Testis (tissue), 3 donors: ENCODE results near the gene THAP4. TPM values are rescaled to one million over a fixed set of nuclear protein-coding genes. Genes with fewer than 3 reads are reported as not detected.

Source experiments
- DNase-seq: peaks from one replicate; pipeline ENCODE4 v3.0.0-alpha.2; 2019
- H3K27ac ChIP-seq, 2 donors: fragments of 200-600 bp; sonication (generic); one replicate each; pipeline ENCODE4 v1.5.1; 2019
- H3K27me3 ChIP-seq: fragments of 200-600 bp; sonication (generic); one replicate; pipeline ENCODE4 v1.5.1; 2019
- H3K36me3 ChIP-seq: fragments of 200-600 bp; sonication (generic); one replicate; pipeline ENCODE4 v1.5.1; 2017; ENCODE audit warnings: low read depth; ENCODE audit errors: missing control alignments
- H3K4me1 ChIP-seq: fragments of 200-600 bp; sonication (generic); one replicate; pipeline ENCODE4 v1.5.1; 2019
- H3K4me3 ChIP-seq, 2 donors: fragments of 200-600 bp; sonication (generic); one replicate each; pipeline ENCODE4 v1.5.1; 2017 to 2019
- H3K9me3 ChIP-seq: fragments of 200-600 bp; sonication (generic); one replicate; pipeline ENCODE4 v1.5.1; 2017
- CTCF ChIP-seq, 3 experiments: fragments of 450-650 bp in 2 of 3; fragments of 200-600 bp in 1 of 3; sonication (generic) in 1 of 3; IDR thresholded peaks; one replicate each; pipeline ENCODE4 v1.5.1; 2016 to 2019; ENCODE audit warnings: antibody characterized with exemption in 3 of 3, mild to moderate bottlenecking in 2 of 3, moderate library complexity in 1 of 3
- POLR2A ChIP-seq: fragments of 450-650 bp; IDR thresholded peaks from one replicate; pipeline ENCODE4 v1.6.1; 2017; ENCODE audit warnings: antibody characterized with exemption, mild to moderate bottlenecking, moderate library complexity
- WGBS, 2 donors: methylation state at CpG; one replicate each; pipeline ENCODE4 v1.1.5; 2018; 5-methylcytosine and 5-hydroxymethylcytosine counted together
- intact Hi-C: fragments of 100-400 bp; cut with DNase I; formaldehyde crosslinking; loops from one replicate; pipeline ENCODE4 v1.15.1; 2023; ENCODE audit warnings: low total_unique reads
- polyA plus RNA-seq: library from polyadenylated mRNA; stranded (reverse); fragments of 350-450 nt; fragmentation: Illumina TruSeq; extraction: RNeasy Lipid Tissue Mini Kit (QIAGEN cat#74804); gene quantifications from one replicate; pipeline ENCODE4 v1.2.3, GENCODE V29; 2014; ENCODE audit warnings: low read depth, low replicate concordance; ENCODE audit not compliant: insufficient read depth
- total RNA-seq, 2 donors: library from RNA; depleted of rRNA; stranded (reverse); fragments of >200 nt; gene quantifications; one replicate each; pipeline ENCODE4 v1.2.3, GENCODE V29; 2016

THAP4 gene
- total and polyA plus RNA-seq, 3 donors from 2014 or later = 61.3 to 73.5 (median 73.5) TPM

DNA sequence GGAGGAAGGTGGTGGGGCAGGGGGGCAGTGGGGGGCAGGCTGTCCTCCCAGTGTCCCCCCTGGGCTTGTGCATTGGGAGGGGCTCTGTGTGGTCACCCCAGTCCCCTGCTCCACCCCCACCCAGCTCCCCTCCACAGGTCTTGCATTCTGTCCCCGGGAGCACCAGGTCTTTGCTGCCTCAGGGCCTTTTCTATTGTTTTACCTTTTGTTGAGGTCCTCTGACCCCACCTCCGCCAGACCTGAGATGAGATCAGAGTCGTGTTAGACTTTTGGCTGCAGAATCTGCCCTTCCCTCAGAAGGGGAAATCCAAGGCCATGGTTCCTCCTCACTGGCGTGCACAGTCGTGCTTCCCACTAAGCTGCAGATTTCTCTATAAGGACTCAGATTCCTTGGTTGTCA is 21.3 kb upstream of the THAP4 start:
- Histone ChIP-seq H3K9me3 (no peaks in the 10 kb centered on the region), H3K4me3 (no peak overlapping the region), H3K27me3 (no peaks in the 10 kb centered on the region), H3K4me1 (no peaks in the 10 kb centered on the region), H3K36me3 (no peaks in the 10 kb centered on the region), H3K27ac (no peak overlapping the region)
- intact Hi-C loops = no loop called here
- 54 to 57% methylated on average over 3 to 5 of the region's 5 CpGs for WGBS, 2 donors
- TF ChIP-seq CTCF (IDR thresholded peaks at IDR 0.05) = no peak
- TF ChIP-seq POLR2A = no peak
- DNase-seq = no peak

DNA sequence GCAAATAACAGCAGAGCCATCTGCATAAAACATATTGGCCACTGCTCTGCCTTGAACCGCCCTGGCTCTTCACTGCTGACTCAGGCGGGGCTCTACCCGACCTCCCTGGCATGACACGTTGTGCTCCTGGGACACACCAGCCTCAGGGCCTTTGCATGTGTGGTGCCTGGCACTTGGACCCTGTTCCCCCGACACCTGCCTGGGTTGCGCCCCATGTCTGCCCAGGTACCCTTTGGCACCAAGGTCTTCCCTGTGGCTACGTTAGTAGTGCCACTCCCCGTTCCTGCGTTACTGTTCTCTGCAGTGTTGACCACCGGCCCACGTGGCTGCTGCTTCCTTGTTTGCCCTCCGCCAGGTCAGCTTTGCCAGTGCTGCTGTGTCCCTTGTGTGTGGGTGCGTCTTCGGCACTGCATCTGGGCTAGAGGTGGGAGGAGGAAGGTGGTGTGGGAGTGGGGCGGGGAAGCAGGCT is 20.9 kb upstream of the THAP4 start:
- Histone ChIP-seq H3K9me3 (no peaks in the 10 kb centered on the region), H3K4me1 (no peaks in the 10 kb centered on the region), H3K36me3 (no peaks in the 10 kb centered on the region), H3K4me3 (no peak overlapping the region), H3K27ac (no peak overlapping the region), H3K27me3 (no peaks in the 10 kb centered on the region)
- no peak for TF ChIP-seq CTCF (IDR thresholded peaks at IDR 0.05)
- no peak for TF ChIP-seq POLR2A
- intact Hi-C loops = no loop called here
- 75 to 83% methylated on average over 13 to 15 of the region's 15 CpGs for WGBS, 2 donors
- DNase-seq = no peak

DNA sequence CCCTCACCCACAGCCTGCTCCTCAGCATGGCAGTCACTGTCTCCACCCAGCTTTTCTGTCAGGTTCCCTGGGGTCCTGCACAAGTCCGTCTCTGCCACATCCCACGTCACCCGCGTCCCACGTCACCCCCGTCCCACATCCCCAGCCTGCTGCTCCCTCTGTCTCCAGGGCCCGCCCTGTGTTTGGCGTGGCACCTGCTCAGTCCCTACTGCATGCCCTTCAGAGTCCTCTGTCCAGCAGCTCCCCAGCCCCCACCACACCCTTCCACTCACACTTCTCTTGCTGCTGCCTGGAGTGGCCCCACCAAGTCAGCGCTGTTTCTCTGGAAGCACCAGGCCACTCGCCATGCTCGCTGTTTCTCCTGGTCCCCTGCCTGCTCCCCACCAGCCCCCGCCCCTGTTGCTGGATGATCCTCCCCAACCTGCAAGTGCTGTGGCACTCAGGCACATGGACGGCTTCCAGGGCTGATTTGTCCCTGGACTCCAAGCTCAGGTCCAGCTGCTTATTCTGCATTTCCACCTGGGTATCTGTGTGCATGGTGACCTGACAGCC is 19.3 kb upstream of the THAP4 start:
- no peak overlapping the region for H3K27ac ChIP-seq
- TF ChIP-seq POLR2A = no peak
- TF ChIP-seq CTCF (IDR thresholded peaks at IDR 0.05) = no peak
- no peaks in the 10 kb centered on the region for H3K4me1 ChIP-seq
- intact Hi-C loops = no loop called here
- H3K27me3 ChIP-seq = no peaks in the 10 kb centered on the region
- H3K9me3 ChIP-seq = no peaks in the 10 kb centered on the region
- no peaks in the 10 kb centered on the region for H3K36me3 ChIP-seq
- 86 to 98% methylated on average over 13 of the region's 13 CpGs for WGBS, 2 donors
- DNase-seq = no peak
- H3K4me3 ChIP-seq = no peak overlapping the region

DNA sequence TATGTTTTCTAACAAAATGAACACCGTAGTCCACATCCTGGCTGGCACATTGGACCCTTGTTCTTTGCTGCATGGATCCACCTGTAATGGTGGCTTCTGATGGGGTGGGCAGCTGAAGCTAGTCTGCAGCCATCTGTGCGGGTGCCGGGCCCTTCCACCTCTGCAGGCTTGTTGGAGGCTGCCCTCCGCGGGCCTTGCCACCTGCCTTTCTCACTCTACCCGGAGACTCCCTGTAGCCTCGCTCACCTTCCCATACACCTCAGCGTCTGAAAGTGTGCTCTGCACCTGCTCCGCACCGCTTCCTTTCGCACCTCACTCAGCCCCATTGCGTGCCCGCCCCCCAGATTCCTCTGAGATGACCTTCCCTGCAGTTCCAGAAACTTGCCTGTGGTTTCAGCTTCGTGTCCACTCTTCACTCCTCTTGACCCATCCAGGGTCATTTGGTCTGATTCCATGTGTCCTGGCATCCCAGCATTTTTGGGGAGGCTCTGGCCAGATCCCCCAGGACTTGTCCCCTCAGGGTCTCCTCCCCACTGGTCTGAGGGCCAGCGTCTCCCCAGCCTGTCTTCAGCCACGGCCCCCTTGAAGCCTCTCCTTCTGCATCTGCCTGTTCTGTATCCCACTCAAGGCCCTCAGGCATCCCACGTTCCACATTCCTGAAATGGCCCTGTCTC is 18.7 kb upstream of the THAP4 start:
- DNase-seq = no peak
- no peaks in the 10 kb centered on the region for H3K27me3 ChIP-seq
- H3K36me3 ChIP-seq = no peaks in the 10 kb centered on the region
- no peak overlapping the region for H3K27ac ChIP-seq
- intact Hi-C loops = no loop called here
- no peaks in the 10 kb centered on the region for H3K9me3 ChIP-seq
- no peak for TF ChIP-seq CTCF (IDR thresholded peaks at IDR 0.05)
- no peak for TF ChIP-seq POLR2A
- no peaks in the 10 kb centered on the region for H3K4me1 ChIP-seq
- no peak overlapping the region for H3K4me3 ChIP-seq
- WGBS, 2 donors = 89 to 90% methylated on average over 17 of the region's 17 CpGs

DNA sequence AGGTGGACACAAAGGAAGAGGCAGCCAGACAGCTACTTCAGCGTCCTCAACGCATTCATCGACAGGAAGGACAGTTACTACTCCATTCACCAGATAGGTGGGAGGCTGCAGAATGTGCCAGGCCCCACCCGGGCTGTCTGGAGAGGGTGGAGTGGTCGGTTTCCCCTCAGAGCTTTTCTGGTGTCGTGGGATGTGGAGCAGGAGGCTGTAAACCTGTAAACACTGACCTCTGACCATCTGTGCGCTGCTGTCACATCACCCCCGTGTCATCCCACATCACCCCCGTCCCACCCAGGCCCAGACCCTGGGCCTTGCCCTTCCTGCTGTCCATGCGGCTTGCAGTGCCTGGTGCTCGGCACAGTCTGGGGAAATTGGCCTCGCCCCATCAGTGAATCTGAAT is 17.6 kb upstream of the THAP4 start:
- intact Hi-C loops = no loop called here
- no peak overlapping the region for H3K27ac ChIP-seq
- no peaks in the 10 kb centered on the region for H3K36me3 ChIP-seq
- H3K4me1 ChIP-seq = no peaks in the 10 kb centered on the region
- 86 to 88% methylated on average over 12 of the region's 12 CpGs for WGBS, 2 donors
- H3K4me3 ChIP-seq = no peak overlapping the region
- no peak for DNase-seq
- H3K27me3 ChIP-seq = no peaks in the 10 kb centered on the region
- H3K9me3 ChIP-seq = no peaks in the 10 kb centered on the region
- no peak for TF ChIP-seq POLR2A
- TF ChIP-seq CTCF (IDR thresholded peaks at IDR 0.05) = no peak
